Activated CD4-positive, alpha-beta T cell treated with anti-CD3 and anti-CD28 coated beads, Interleukin-2, amount 10 ng/mL, durations not matched to agents 24 days and 14 days (primary cell): Measurements from ENCODE around the gene ZFAND2B. TPM values are rescaled to one million over a fixed set of nuclear protein-coding genes. Genes with fewer than 3 reads are reported as not detected.
"Not testable (repeated sequence)": the region's sequence is repeated elsewhere in the genome, so short reads cannot be mapped to it uniquely, and the experiment has no call there.

Experiments
- DNase-seq: peaks from one replicate; pipeline ENCODE4 v3.0.0; 2022
- H3K27ac Mint-ChIP-seq: one replicate; pipeline ENCODE4 v1.8.0; 2022; ENCODE audit warnings: mild to moderate bottlenecking, mixed read lengths
- H3K27me3 Mint-ChIP-seq: one replicate; pipeline ENCODE4 v1.8.0; 2022; ENCODE audit warnings: mixed read lengths
- H3K36me3 Mint-ChIP-seq: one replicate; pipeline ENCODE4 v1.8.0; 2022; ENCODE audit warnings: low read depth, mild to moderate bottlenecking, mixed read lengths
- H3K4me1 Mint-ChIP-seq: one replicate; pipeline ENCODE4 v1.8.0; 2021; ENCODE audit warnings: mixed read lengths
- H3K4me3 Mint-ChIP-seq: one replicate; pipeline ENCODE4 v1.8.0; 2022; ENCODE audit warnings: mild to moderate bottlenecking, moderate library complexity, mixed read lengths
- H3K9me3 Mint-ChIP-seq: one replicate; pipeline ENCODE4 v1.8.0; 2021; ENCODE audit warnings: mixed read lengths
- intact Hi-C: fragments of 100-400 bp; cut with micrococcal nuclease; formaldehyde crosslinking; loops from one replicate; pipeline ENCODE4 v1.15.1; 2023
- total RNA-seq: library from RNA; stranded (reverse); gene quantifications from 2 replicates; pipeline ENCODE4 v1.2.3, GENCODE V29; 2022

ZFAND2B gene
- total RNA-seq, 1 donor from 2014 or later = 36.7 TPM

DNA sequence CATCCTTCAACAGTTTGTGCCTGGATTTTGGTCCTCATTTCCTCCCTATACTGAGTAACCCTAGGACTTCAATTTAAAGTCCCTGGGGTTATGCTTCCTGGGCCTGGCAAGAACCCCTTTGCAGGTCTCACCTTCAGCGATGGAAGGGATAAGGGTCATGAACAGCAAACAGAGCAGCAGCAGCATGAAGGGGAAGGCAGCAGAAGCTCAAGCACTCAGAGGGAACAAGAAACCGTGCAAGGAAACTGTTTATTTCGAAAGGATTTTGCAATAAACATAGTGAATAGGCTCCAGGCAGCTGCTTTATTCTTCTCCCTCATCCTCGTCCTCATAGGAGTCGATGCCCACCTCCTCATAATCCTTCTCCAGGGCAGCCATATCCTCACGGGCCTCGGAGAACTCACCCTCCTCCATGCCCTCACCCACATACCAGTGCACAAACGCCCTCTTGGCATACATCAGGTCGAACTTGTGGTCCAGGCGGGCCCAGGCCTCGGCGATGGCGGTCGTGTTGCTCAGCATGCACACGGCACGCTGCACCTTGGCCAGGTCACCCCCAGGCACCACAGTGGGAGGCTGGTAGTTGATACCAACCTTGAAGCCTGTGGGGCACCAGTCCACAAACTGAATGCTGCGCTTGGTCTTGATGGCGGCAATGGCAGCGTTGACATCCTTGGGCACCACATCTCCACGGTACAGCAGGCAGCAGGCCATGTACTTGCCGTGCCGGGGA lies 43.6 kb downstream of the ZFAND2B start:
- no peaks in the 10 kb centered on the region for H3K27me3 Mint-ChIP-seq
- DNase-seq = peak; percentile 69
- H3K4me3 Mint-ChIP-seq = peak overlapping the region; percentile 80
- intact Hi-C loops = loop anchor here (5.0 kb wide), 1 partner anchor 683 kb away; the partner anchor contains the start of genes CNOT9 and USP37
- H3K27ac Mint-ChIP-seq = peak overlapping the region; percentile 91
- no peaks in the 10 kb centered on the region for H3K9me3 Mint-ChIP-seq
- H3K36me3 Mint-ChIP-seq = peaks cover 61% of the 10 kb centered on the region
- peaks cover 72% of the 10 kb centered on the region for H3K4me1 Mint-ChIP-seq

GRCh38 chr2:219251656-219252055 lies 45.1 kb downstream of the ZFAND2B start:
- peak overlapping the region; percentile 91 for H3K27ac Mint-ChIP-seq
- intact Hi-C loops = loop anchor here (5.0 kb wide), 1 partner anchor 684 kb away; the partner anchor contains the start of genes CNOT9 and USP37
- peaks cover 57% of the 10 kb centered on the region for H3K36me3 Mint-ChIP-seq
- H3K4me1 Mint-ChIP-seq = peaks cover 70% of the 10 kb centered on the region
- peak overlapping the region; percentile 80 for H3K4me3 Mint-ChIP-seq
- H3K27me3 Mint-ChIP-seq = no peaks in the 10 kb centered on the region
- no peaks in the 10 kb centered on the region for H3K9me3 Mint-ChIP-seq
- no peak for DNase-seq

DNA sequence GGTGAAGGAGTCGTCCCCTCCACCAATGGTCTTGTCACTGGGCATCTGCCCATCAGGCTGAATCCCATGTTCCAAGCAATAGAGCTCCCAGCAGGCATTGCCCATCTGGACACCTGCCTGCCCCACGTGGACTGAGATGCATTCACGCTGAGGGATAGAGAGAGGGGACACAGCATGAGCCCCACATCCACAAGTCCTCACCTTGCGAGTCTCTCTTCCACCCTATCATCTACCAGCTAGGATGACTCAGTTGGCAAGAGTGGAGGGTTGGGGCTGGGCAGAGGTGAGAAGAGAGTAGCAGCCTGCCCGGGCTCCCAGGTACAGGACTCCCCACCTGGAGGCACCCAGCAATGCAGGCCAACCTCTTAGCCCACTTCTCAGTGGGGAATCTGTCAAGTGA lies 45.5 kb downstream of the ZFAND2B start:
- Mint-ChIP-seq H3K9me3 (no peaks in the 10 kb centered on the region), H3K27ac (peak overlapping the region; percentile 91), H3K4me3 (peak overlapping the region; percentile 80), H3K4me1 (peaks cover 66% of the 10 kb centered on the region), H3K27me3 (no peaks in the 10 kb centered on the region), H3K36me3 (peaks cover 54% of the 10 kb centered on the region)
- DNase-seq = peak; percentile 71
- intact Hi-C loops = loop anchor here (5.0 kb wide), 1 partner anchor 685 kb away; the partner anchor contains the start of genes CNOT9 and USP37

DNA sequence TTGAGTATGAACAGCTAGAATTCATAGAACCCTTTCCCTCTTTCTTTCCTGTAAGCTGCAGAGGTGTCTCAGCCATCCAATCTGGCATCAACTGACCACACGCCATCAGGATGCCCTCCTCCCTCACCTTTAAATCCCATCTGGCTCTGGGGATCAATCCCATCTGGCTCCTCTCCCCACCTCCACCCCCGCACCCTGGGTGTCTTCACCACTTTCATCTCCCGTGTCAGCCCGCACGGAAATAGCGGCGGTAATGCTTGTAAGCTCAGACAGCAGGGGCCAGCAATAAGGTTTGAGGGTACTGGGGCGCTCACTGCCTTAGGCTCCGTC lies 46.0 kb downstream of the ZFAND2B start:
- DNase-seq = no peak
- no peaks in the 10 kb centered on the region for H3K27me3 Mint-ChIP-seq
- no peaks in the 10 kb centered on the region for H3K9me3 Mint-ChIP-seq
- peaks cover 52% of the 10 kb centered on the region for H3K36me3 Mint-ChIP-seq
- intact Hi-C loops = loop anchor here (5.0 kb wide), 1 partner anchor 685 kb away; the partner anchor contains the start of genes CNOT9 and USP37
- peak overlapping the region; percentile 91 for H3K27ac Mint-ChIP-seq
- peak overlapping the region; percentile 80 for H3K4me3 Mint-ChIP-seq
- peaks cover 61% of the 10 kb centered on the region for H3K4me1 Mint-ChIP-seq

- Mint-ChIP-seq H3K9me3 (no peaks in the 10 kb centered on the region), H3K27me3 (no peaks in the 10 kb centered on the region), H3K27ac (peak within 1 kb of the TSS; percentile 91), H3K36me3 (peaks cover 48% of the 10 kb centered on the region), H3K4me3 (peak within 1 kb of the TSS; percentile 80), H3K4me1 (peaks cover 55% of the 10 kb centered on the region)
- intact Hi-C loops = loop anchor here (1.0 to 5.0 kb wide), 9 partner anchors 8 to 686 kb away; partner anchors contain the start of genes ANKZF1, ATG9A, CHPF and CNOT9
- DNase-seq = peak; percentile 89
These were observed 46.5 kb downstream of the ZFAND2B start, which contains the start of gene TUBA4B for GRCh38 chr2:219252900-219253752. Gene TUBA4B, plus strand, starts transcription at chr2:219253243. Its CDS starts 165 bp downstream, at chr2:219253408.

GRCh38 chr2:219253753-219254589 lies 47.4 kb downstream of the ZFAND2B start, which contains the start of gene TUBA4A:
Gene TUBA4A, minus strand, starts transcription at chr2:219253918. Its CDS starts 60 bp downstream, at chr2:219253858.
- H3K9me3 Mint-ChIP-seq = no peaks in the 10 kb centered on the region
- intact Hi-C loops = loop anchor here (1.0 to 5.0 kb wide), 12 partner anchors 9 to 687 kb away; partner anchors contain the start of genes ANKZF1, ATG9A, CHPF and CNOT9
- peak within 1 kb of the TSS; percentile 91 for H3K27ac Mint-ChIP-seq
- DNase-seq = peak; percentile 97
- H3K4me3 Mint-ChIP-seq = peak within 1 kb of the TSS; percentile 80
- H3K27me3 Mint-ChIP-seq = no peaks in the 10 kb centered on the region
- peaks cover 39% of the 10 kb centered on the region for H3K36me3 Mint-ChIP-seq
- peaks cover 47% of the 10 kb centered on the region for H3K4me1 Mint-ChIP-seq

GRCh38 chr2:219254590-219255201 lies 48.1 kb downstream of the ZFAND2B start:
- intact Hi-C loops = loop anchor here (1.0 to 5.0 kb wide), 4 partner anchors 94 to 687 kb away; partner anchors contain the start of genes CNOT9, NHEJ1 and USP37
- Mint-ChIP-seq H3K4me3 (peak overlapping the region; percentile 80), H3K36me3 (peaks cover 32% of the 10 kb centered on the region), H3K9me3 (no peaks in the 10 kb centered on the region), H3K27ac (peak overlapping the region; percentile 91), H3K27me3 (peaks cover 3% of the 10 kb centered on the region), H3K4me1 (peaks cover 40% of the 10 kb centered on the region)
- peak; percentile 85 for DNase-seq

DNA sequence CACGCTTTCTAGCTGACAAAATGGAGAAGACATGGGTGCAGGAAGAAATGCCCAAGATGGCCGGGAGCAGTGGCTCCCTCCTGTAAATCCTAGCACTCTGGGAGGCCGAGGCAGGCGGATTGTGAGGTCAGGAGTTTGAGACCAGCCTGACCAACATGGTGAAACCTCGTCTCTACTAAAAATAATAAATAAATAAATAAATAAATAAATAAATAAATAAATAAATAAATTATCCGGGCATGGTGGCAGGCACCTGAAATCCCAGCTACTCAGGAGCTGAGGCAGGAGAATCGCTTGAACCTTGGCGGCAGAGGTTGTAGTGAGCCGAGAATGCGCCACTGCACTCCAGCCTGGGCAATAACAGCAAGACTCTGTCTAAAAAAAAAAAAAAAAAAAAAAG lies 52.4 kb downstream of the ZFAND2B start:
- H3K27ac Mint-ChIP-seq, H3K36me3 Mint-ChIP-seq, DNase-seq, intact Hi-C loops, H3K4me3 Mint-ChIP-seq, H3K9me3 Mint-ChIP-seq: not testable (repeated sequence)
- H3K4me1 Mint-ChIP-seq = peaks cover 13% of the 10 kb centered on the region
- peaks cover 18% of the 10 kb centered on the region for H3K27me3 Mint-ChIP-seq

Other genes with a start within 250 kb of the ZFAND2B start
- gene CDK5R2, start 247.1 kb upstream of the ZFAND2B start, total RNA-seq = not detected in 2 replicates
- not detected in 2 replicates for gene FEV, start 221.6 kb upstream of the ZFAND2B start, total RNA-seq
- not detected in 2 replicates for gene CRYBA2, start 213.4 kb upstream of the ZFAND2B start, total RNA-seq
- gene CFAP65, start 165.3 kb upstream of the ZFAND2B start, total RNA-seq = not detected in 2 replicates
- gene IHH, start 145.9 kb upstream of the ZFAND2B start, total RNA-seq = not detected in 2 replicates
- gene NHEJ1, start 46.0 kb upstream of the ZFAND2B start, total RNA-seq = 20.7 and 22.8 TPM in 2 replicates
- 1.8 and 2.3 TPM in 2 replicates for gene SLC23A3, start 36.8 kb upstream of the ZFAND2B start, total RNA-seq
- gene CNPPD1, start 29.9 kb upstream of the ZFAND2B start, total RNA-seq = 62.0 and 62.6 TPM in 2 replicates
- 54.1 and 57.4 TPM in 2 replicates for gene RETREG2, start 28.5 kb upstream of the ZFAND2B start, total RNA-seq
- gene ABCB6, start 12.2 kb downstream of the ZFAND2B start, total RNA-seq = 28.8 TPM in 2 replicates
- gene ATG9A, start 22.9 kb downstream of the ZFAND2B start, total RNA-seq = 61.6 and 67.2 TPM in 2 replicates
- gene ANKZF1, start 23.0 kb downstream of the ZFAND2B start, total RNA-seq = 144 and 149 TPM in 2 replicates
- 4.6 and 4.9 TPM in 2 replicates for gene GLB1L, start 38.7 kb downstream of the ZFAND2B start, total RNA-seq
- 29.1 and 31.7 TPM in 2 replicates for gene STK16, start 38.7 kb downstream of the ZFAND2B start, total RNA-seq
- not detected in 2 replicates for gene TUBA4B, start 46.5 kb downstream of the ZFAND2B start, total RNA-seq
- gene TUBA4A, start 47.1 kb downstream of the ZFAND2B start, total RNA-seq = 235 and 240 TPM in 2 replicates
- gene DNAJB2, start 72.6 kb downstream of the ZFAND2B start, total RNA-seq = 49.7 and 52.4 TPM in 2 replicates
- gene PTPRN, start 102.6 kb downstream of the ZFAND2B start, total RNA-seq = 0.07 TPM in 1 of 2 replicates, not detected in the other
- gene RESP18, start 126.0 kb downstream of the ZFAND2B start, total RNA-seq = not detected in 2 replicates
- gene DNPEP, start 181.1 kb downstream of the ZFAND2B start, total RNA-seq = 129 and 148 TPM in 2 replicates
- not detected in 2 replicates for gene DES, start 211.6 kb downstream of the ZFAND2B start, total RNA-seq
- 0.07 TPM in 1 of 2 replicates, not detected in the other for gene SPEG, start 228.1 kb downstream of the ZFAND2B start, total RNA-seq